ENCODE results near the gene RNF169. TPM values are rescaled to one million over a fixed set of nuclear protein-coding genes. Genes with fewer than 3 reads are reported as not detected.
A peak's percentile ranks its signal among the peaks of the same experiment; 100 is the strongest.

RNF169 gene
- total and polyA plus RNA-seq, 9 of the 15 experiments (the other 6 are each of a cell fraction or from before 2014, with no cell fraction given): 0.68 to 18.1 (median 10.1) TPM

GRCh38 chr11:74877132-74877531 lies 128.5 kb downstream of the RNF169 start (continued):
- TF ChIP-seq KDM5B (IDR thresholded peaks at IDR 0.05; ENCODE audit: insufficient replicate concordance, low read depth, low read length) (no peak), SRF (CRISPR knock-in tag; IDR thresholded peaks at IDR 0.05) (no peak), MTA3 (IDR thresholded peaks at IDR 0.05; ENCODE audit: borderline replicate concordance) (no peak), NCOA1 (IDR thresholded peaks at IDR 0.05; ENCODE audit: low read depth) (no peak), XRCC4 (IDR thresholded peaks at IDR 0.05; ENCODE audit: extremely low read depth, insufficient read depth, insufficient read length) (no peak), ZBTB8A (IDR thresholded peaks at IDR 0.05; ENCODE audit: partially characterized antibody) (no peak), MBD1 (CRISPR knock-in tag; IDR thresholded peaks at IDR 0.05) (no peak), SAP30 (IDR thresholded peaks at IDR 0.05; ENCODE audit: borderline replicate concordance, insufficient read depth, low read depth, low read length, poor library complexity, severe bottlenecking) (no peak), SAFB (IDR thresholded peaks at IDR 0.05; ENCODE audit: borderline replicate concordance, low read depth, low read length) (no peak), ZBTB40 (IDR thresholded peaks at IDR 0.05) (no peak), ZBTB40 (CRISPR knock-in tag; IDR thresholded peaks at IDR 0.05) (no peak)
- TF ChIP-seq, protein P1, sequence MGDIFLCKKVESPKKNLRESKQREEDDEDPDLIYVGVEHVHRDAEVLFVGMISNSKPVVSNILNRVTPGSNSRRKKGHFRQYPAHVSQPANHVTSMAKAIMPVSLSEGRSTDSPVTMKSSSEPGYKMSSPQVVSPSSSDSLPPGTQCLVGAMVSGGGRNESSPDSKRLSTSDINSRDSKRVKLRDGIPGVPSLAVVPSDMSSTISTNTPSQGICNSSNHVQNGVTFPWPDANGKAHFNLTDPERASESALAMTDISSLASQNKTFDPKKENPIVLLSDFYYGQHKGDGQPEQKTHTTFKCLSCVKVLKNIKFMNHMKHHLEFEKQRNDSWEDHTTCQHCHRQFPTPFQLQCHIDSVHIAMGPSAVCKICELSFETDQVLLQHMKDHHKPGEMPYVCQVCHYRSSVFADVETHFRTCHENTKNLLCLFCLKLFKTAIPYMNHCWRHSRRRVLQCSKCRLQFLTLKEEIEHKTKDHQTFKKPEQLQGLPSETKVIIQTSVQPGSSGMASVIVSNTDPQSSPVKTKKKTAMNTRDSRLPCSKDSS (IDR thresholded peaks at IDR 0.05; ENCODE audit: low read depth, partially characterized antibody): peak; percentile 43
- TF ChIP-seq, protein P2, sequence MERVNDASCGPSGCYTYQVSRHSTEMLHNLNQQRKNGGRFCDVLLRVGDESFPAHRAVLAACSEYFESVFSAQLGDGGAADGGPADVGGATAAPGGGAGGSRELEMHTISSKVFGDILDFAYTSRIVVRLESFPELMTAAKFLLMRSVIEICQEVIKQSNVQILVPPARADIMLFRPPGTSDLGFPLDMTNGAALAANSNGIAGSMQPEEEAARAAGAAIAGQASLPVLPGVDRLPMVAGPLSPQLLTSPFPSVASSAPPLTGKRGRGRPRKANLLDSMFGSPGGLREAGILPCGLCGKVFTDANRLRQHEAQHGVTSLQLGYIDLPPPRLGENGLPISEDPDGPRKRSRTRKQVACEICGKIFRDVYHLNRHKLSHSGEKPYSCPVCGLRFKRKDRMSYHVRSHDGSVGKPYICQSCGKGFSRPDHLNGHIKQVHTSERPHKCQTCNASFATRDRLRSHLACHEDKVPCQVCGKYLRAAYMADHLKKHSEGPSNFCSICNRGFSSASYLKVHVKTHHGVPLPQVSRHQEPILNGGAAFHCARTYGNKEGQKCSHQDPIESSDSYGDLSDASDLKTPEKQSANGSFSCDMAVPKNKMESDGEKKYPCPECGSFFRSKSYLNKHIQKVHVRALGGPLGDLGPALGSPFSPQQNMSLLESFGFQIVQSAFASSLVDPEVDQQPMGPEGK (CRISPR knock-in tag; IDR thresholded peaks at IDR 0.05; ENCODE audit: borderline replicate concordance): no peak

Measured in K562 (cell line).